GM18907 (cell line): ENCODE measurements around the gene CREB3L2.
"Not testable (repeated sequence)": the region's sequence is repeated elsewhere in the genome, so short reads cannot be mapped to it uniquely, and the experiment has no call there.

ENCODE experiments used
- ATAC-seq: cut with Tn5 transposase; IDR thresholded peaks from one replicate; pipeline ENCODE4 v1.9.1; 2021; ENCODE audit warnings: mild to moderate bottlenecking, moderate library complexity; ENCODE audit not compliant: unreplicated experiment

CREB3L2 gene, protein sequence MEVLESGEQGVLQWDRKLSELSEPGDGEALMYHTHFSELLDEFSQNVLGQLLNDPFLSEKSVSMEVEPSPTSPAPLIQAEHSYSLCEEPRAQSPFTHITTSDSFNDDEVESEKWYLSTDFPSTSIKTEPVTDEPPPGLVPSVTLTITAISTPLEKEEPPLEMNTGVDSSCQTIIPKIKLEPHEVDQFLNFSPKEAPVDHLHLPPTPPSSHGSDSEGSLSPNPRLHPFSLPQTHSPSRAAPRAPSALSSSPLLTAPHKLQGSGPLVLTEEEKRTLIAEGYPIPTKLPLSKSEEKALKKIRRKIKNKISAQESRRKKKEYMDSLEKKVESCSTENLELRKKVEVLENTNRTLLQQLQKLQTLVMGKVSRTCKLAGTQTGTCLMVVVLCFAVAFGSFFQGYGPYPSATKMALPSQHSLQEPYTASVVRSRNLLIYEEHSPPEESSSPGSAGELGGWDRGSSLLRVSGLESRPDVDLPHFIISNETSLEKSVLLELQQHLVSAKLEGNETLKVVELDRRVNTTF

DNA sequence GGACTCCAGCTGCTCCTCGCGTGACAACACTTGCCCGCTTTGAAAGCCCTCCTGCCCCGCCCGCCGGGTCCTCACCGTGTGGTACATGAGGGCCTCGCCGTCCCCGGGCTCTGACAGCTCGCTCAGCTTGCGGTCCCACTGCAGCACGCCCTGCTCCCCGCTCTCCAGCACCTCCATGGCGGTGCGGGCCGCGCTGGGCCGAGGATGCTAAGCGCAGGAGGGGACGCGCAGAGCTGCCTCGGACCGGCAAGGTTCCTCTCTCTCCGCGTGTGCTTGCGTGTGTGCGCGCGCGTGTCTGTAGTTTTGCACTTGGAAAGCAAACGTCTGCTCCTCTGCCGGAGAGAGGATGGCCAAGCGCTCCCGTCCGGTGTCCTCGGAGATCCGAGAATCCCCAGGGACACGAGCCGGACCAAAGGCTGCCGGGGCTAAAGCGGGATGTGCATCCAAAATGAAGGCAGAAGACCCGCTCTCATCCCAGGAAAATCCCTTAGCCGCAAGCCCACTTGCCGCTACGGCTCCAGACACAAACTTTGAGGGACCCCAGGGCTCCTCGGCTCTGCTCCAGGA, at the start of gene CREB3L2:
Gene CREB3L2, minus strand, starts transcription at position 558 of the 567 bp plus-strand sequence. Its CDS starts 381 bp downstream, at position 177.
- ATAC-seq = peak; percentile 42

- no peak for ATAC-seq
Observed at GRCh38 chr7:138049505-138050116, 47.7 kb upstream of the CREB3L2 start.

DNA sequence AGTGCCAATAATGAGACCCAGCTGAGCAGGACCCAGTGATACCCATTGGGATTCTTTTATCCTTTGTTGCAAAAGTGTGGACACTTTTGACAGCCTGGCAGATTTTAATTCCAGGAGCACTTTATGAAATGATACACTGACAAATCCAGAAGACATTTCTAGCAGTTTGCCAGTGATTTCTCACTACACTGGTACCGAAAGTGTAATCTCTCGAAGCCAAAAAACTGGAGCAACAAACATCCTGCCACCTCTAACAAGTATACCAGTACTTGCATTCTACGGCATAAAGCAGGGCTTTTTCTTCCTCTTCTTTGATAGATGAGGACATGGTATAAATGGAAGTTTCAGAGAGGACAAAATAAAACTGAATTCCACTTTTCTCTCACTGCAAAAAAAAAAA, 46.0 kb upstream of the CREB3L2 start:
- no peak for ATAC-seq

- no peak for ATAC-seq
Observed at GRCh38 chr7:138044897-138045296, 43.0 kb upstream of the CREB3L2 start.

- ATAC-seq = not testable (repeated sequence)
Observed at GRCh38 chr7:138040063-138040462, 38.2 kb upstream of the CREB3L2 start.

DNA sequence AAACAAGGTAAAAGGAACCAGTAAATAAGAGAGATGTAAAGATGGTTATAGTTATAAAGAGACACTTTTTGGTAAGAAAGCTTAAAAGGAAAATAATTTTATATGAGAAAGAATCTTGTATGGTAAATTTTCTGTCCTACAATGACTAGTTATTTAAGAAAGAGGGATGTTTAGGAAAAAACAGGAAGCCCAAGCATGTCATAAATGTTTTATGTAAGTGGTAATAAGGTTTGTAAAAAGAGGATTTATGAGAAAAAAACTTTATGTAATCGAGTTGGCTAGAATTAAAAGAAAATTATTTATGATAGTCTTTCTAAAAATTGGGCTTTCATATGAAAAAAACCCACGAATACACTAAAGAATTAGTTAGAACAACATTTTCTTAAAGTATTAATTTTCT, 34.2 kb upstream of the CREB3L2 start:
- ATAC-seq = no peak

DNA sequence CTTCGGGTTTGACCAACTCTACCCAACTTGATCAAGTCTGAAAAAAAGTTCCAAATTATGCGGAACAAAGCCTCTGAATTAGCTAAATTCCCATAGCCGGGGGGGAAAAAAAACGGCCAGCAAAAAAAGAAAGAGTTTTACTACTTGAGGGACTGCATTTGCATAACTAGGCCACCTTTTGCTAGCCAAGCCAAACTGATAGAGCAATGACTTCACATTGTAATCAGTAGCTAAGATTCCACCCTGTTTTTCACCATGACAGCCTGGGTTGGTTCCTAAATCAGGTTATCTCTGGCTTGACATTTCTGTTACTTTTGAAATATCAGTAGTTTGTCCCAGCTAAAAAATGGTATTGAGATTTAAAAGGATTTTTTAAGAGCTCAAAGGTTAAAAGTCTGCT, 31.4 kb upstream of the CREB3L2 start:
- no peak for ATAC-seq

GRCh38 chr7:138032770-138033169, 30.9 kb upstream of the CREB3L2 start:
- no peak for ATAC-seq

DNA sequence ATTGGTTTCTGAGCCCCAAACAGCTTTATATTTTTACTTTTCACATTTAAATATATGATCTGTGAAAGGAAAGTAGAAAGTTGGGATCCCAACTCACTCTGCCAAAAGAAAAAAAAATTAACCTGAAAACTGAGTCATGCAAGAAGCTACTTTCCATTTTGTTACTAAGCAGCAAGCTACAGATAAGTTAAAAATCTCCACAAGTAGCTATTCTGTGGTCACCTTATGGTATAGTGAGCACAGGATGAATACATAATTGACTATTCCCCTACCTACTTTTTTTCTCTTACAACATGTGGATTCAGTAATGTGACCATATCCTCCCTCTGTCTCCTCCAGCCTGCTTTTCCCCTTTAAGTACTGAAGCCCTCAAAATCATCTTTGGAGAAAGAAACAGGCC, 30.3 kb upstream of the CREB3L2 start:
- ATAC-seq = peak; percentile 72

DNA sequence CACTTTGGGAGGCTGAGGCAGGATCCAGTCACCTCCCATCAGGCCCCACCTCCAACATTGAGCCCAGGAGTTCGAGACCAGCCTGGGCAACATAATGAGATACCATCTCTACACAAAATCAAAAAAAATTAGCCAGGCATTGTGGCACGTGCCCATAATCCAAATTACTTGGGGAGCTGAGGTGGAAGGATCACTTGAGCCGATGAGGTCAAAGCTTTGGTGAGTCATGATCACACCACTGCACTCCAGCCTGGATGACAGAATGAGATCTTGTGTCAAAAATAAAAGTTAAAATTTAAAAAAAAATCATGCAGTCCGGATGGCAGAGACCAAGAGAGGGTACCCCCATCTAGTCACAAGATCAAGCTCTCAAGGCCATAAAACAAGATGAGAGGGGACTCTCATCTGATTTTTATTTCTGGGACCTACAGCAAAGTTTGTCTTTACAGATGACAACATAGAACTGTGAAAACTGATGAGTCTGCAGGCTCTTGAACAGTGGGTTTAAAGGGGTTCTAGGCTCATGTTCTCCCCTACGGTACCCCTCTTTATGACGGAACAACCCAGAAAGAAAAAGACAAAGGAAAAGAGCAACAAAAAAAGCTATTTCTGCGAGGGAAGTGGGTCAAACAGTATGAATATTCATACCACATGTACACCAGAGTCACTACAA, 28.9 kb upstream of the CREB3L2 start:
- ATAC-seq = no peak

GRCh38 chr7:138029941-138030340, 28.1 kb upstream of the CREB3L2 start:
- ATAC-seq = no peak

GRCh38 chr7:138029126-138029525, 27.2 kb upstream of the CREB3L2 start:
- ATAC-seq = no peak

DNA sequence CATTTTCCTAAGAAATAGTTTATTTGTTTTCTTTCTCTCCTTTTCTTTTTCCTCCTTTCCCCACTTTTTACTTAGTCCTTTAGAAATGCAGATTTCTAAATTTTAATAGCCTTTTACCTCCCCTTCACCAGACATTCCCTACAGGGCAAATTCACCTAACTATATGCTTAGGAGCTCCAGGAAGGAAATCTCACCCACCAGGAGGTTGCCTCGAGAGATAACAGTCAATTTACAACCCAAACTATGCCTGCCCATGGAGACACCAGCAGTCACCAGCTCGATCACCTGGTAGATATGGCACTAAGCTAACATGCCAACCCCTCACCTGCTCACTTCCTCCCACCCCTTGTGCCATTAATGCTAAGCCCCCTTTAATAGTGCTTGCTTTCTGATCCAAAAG, 25.2 kb upstream of the CREB3L2 start:
- no peak for ATAC-seq

DNA sequence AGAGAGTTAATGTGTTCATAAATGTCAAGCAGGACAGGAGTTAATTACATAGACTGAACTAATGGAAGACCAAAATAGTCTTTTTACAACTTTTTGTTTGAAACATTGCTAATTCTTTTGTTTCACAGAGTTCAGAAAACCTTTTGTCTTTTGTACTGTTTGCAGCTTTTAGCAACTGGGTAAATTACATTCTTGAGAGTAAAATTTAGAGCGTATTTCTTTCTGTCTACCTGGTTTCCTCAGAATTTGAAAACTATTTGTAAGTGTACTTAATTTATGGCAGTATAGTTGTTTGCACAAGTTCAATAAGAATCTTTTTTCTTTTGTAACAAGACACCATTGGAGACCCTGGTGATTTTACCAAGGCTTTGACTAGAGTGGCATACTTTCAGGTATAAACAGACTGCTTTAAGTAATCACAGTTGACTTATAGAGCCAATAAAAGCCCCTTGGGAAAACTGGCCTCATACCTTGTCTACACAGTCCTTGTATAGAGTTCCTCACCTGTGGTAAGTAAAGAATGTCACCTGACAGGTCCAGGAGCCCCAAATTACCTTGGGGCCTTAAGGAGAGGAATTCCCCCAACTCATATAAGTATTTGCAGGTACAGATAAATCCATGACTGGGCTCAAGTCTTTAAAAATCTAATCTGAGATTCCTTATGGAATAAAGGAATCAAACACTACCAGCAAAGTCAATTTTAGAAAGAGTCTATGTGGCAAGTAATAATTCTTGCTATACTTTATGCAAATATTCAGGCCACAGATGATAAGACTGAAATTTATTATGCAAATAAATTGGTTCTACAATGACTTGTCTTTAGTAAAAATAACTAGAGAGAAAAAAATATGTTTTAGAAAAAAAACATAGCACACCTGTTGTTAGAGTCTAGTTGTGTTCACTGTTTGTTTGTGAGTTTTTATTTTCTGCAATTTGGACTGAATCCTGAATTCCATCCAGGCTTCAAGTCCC, 23.6 kb upstream of the CREB3L2 start:
- ATAC-seq = no peak

GRCh38 chr7:138024765-138025164, 22.9 kb upstream of the CREB3L2 start:
- ATAC-seq = no peak

- no peak for ATAC-seq
Observed at GRCh38 chr7:138024343-138024691, 22.4 kb upstream of the CREB3L2 start.

- ATAC-seq = peak; percentile 75
Observed at GRCh38 chr7:138023618-138024342, 21.9 kb upstream of the CREB3L2 start.

DNA sequence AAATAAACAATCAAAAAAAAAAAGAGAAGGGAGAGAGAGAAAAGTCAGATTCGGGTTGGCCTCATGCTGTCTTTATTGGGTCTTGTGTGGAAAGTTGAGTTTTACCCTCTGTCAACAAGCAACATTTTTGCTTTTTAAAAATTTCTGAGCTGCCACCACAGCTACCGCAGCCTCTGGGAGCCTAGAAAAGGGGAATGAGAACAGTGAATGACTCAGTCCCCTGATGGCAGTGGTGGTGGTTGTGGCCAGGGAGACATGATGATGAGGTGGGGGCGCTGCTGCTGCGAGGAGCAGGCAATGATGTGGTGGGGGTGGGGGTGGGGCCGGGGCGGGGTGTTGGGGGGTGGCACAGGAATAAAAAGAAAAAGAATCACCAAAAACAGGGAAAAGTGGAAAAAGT, 20.0 kb upstream of the CREB3L2 start:
- ATAC-seq = no peak

DNA sequence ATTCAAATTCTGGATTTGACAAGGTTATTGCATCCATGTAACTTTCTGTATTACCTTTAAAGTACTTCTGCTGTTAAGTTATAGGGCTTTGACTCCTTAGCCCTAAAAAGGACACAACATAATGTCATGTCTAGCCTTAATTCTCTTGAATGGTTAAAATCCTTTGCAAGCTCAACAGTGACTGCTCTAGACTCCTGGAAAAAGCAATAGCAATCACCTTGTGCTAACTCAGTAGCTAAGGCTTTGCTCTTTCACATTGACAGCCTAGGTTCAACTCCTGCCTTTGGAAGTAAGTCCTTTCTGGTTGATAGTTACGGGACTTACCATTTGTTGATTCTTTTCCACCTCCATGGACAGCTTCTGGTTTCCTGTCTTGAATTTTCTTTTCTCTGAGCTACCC, 16.1 kb upstream of the CREB3L2 start:
- no peak for ATAC-seq

DNA sequence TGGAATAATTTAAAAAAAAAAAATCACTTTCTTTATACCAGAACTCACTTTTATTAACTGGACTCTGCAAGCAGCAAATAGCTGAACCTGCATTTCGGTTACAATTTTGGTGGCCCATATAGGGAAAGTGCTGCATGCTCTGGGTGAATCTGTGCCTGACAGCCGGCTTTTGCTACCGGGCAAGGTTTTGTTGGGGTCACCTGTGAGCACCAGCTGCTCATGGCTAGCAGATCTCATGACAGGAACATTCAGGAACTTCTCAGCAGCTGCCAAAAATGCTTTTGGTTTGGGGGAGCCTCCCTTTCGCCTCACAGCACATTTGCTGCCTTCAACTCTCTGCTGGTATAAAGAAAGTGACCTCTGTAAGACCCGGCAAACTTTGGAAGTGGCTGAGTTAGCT, 13.2 kb upstream of the CREB3L2 start:
- no peak for ATAC-seq
